Lower leg skin (tissue), 4 donors: ENCODE results near the gene DPH7. TPM values are rescaled to one million over a fixed set of nuclear protein-coding genes. Genes with fewer than 3 reads are reported as not detected.
"Not testable (repeated sequence)": the region's sequence is repeated elsewhere in the genome, so short reads cannot be mapped to it uniquely, and the experiment has no call there.

ENCODE experiments used
- DNase-seq, 2 donors: peaks; one replicate each; pipeline ENCODE4 v3.0.0-alpha.2; 2019; ENCODE audit warnings: low spot score in 2 of 2
- H3K4me3 ChIP-seq: fragments of 200-600 bp; sonication (generic); 2 replicates; pipeline ENCODE4 v1.5.1; 2017; ENCODE audit warnings: mild to moderate bottlenecking, low read depth; ENCODE audit not compliant: poor library complexity, severe bottlenecking
- CTCF ChIP-seq, 3 donors: fragments of 450-650 bp; IDR thresholded peaks; one replicate each; pipeline ENCODE4 v1.5.1; 2016; ENCODE audit warnings: antibody characterized with exemption in 3 of 3, mild to moderate bottlenecking in 3 of 3, moderate library complexity in 2 of 3
- POLR2A ChIP-seq, 2 donors: fragments of 450-650 bp; IDR thresholded peaks; one replicate each; pipeline ENCODE4 v1.6.1; 2016 to 2017; ENCODE audit warnings: antibody characterized with exemption in 2 of 2, mild to moderate bottlenecking in 1 of 2, moderate library complexity in 1 of 2
- WGBS, 2 donors: methylation state at CpG; one replicate each; pipeline ENCODE4 v1.1.5; 2018; 5-methylcytosine and 5-hydroxymethylcytosine counted together
- intact Hi-C: fragments of 100-400 bp; cut with DNase I; formaldehyde crosslinking; loops from one replicate; pipeline ENCODE4 v1.15.0; 2023; ENCODE audit warnings: low total_unique reads
- total RNA-seq, 4 donors: library from RNA; depleted of rRNA; stranded (reverse); fragments of >200 nt; gene quantifications; one replicate each; pipeline ENCODE4 v1.1.0, GENCODE V29; 2016

DPH7 gene
- total RNA-seq, 4 donors from 2014 or later, result 27.5 to 46.0 (median 34.7) TPM

- WGBS, 2 donors, result 89 to 91% methylated on average over 21 to 22 of the region's 30 CpGs
- intact Hi-C loops, result no loop called here
- H3K4me3 ChIP-seq, result no peak overlapping the region
- DNase-seq, result no peak
- no peak for TF ChIP-seq POLR2A (IDR thresholded peaks at IDR 0.05)
- TF ChIP-seq CTCF (IDR thresholded peaks at IDR 0.05), result no peak
Measured at GRCh38 chr9:137514691-137515337, 63.9 kb downstream of the DPH7 start.

- DNase-seq, H3K4me3 ChIP-seq, intact Hi-C loops: not testable (repeated sequence)
- 80 to 82% methylated on average over 17 to 29 of the region's 42 CpGs for WGBS, 2 donors
Measured at GRCh38 chr9:137513801-137514570, 64.7 kb downstream of the DPH7 start.

GRCh38 chr9:137513136-137513535, 65.6 kb downstream of the DPH7 start:
- DNase-seq, H3K4me3 ChIP-seq, intact Hi-C loops: not testable (repeated sequence)
- whole genome bisulfite sequencing, 2 donors, result 87 to 92% methylated on average over 5 of the region's 5 CpGs

- intact Hi-C loops, result no loop called here
- no peak overlapping the region for H3K4me3 ChIP-seq
- WGBS, 2 donors, result 89 to 90% methylated on average over 25 of the region's 25 CpGs
- TF ChIP-seq POLR2A (IDR thresholded peaks at IDR 0.05), result no peak
- TF ChIP-seq CTCF (IDR thresholded peaks at IDR 0.05), result no peak
- DNase-seq, result no peak
Measured at GRCh38 chr9:137511758-137512463, 66.8 kb downstream of the DPH7 start.

GRCh38 chr9:137511126-137511525, 67.6 kb downstream of the DPH7 start:
- H3K4me3 ChIP-seq, DNase-seq, intact Hi-C loops: not testable (repeated sequence)
- WGBS, 2 donors, result 93% methylated on average over 14 to 22 of the region's 22 CpGs

- H3K4me3 ChIP-seq, result no peak overlapping the region
- no peak for TF ChIP-seq POLR2A (IDR thresholded peaks at IDR 0.05)
- TF ChIP-seq CTCF (IDR thresholded peaks at IDR 0.05), result no peak
- no peak for DNase-seq
- intact Hi-C loops, result no loop called here
- 89 to 91% methylated on average over 14 of the region's 14 CpGs for WGBS, 2 donors
Measured at GRCh38 chr9:137509198-137509597, 69.5 kb downstream of the DPH7 start.

- H3K4me3 ChIP-seq, result no peak overlapping the region
- 78 to 84% methylated on average over 21 to 26 of the region's 26 CpGs for WGBS, 2 donors
- no peak for DNase-seq
- TF ChIP-seq CTCF (IDR thresholded peaks at IDR 0.05) (no peak), POLR2A (IDR thresholded peaks at IDR 0.05) (no peak)
- intact Hi-C loops, result no loop called here
Measured at GRCh38 chr9:137506702-137507171, 72.0 kb downstream of the DPH7 start.
